ENCODE results near the gene STARD3NL.

GRCh38 chr7:38198366-38198765, 20.3 kb downstream of the STARD3NL start:
- TF ChIP-seq RCOR1 (IDR thresholded peaks at IDR 0.05; ENCODE audit: insufficient replicate concordance, low read length) (no peak), CTCF (conservative IDR thresholded peaks at IDR 0.05; ENCODE audit: low read depth, low read length) (no peak), POLR2A (IDR thresholded peaks at IDR 0.05; ENCODE audit: low read depth, low read length) (no peak), MAFK (IDR thresholded peaks at IDR 0.05; ENCODE audit: low read depth, low read length) (peak; percentile 63), CHD1 (IDR thresholded peaks at IDR 0.05; ENCODE audit: low read depth, low read length) (no peak), MXI1 (IDR thresholded peaks at IDR 0.05; ENCODE audit: borderline replicate concordance, low read depth, low read length) (no peak), CEBPB (IDR thresholded peaks at IDR 0.05; ENCODE audit: low read depth, low read length) (no peak), USF2 (IDR thresholded peaks at IDR 0.05; ENCODE audit: low read depth, low read length) (no peak), NFE2L2 (IDR thresholded peaks at IDR 0.05; ENCODE audit: low read depth, low read length) (no peak), FOS (IDR thresholded peaks at IDR 0.05; ENCODE audit: low read depth, low read length) (no peak), RAD21 (IDR thresholded peaks at IDR 0.05; ENCODE audit: low read length) (no peak), SMC3 (IDR thresholded peaks at IDR 0.05; ENCODE audit: low read depth, low read length) (no peak), RFX5 (IDR thresholded peaks at IDR 0.05; ENCODE audit: low read depth, low read length) (no peak)

All from IMR-90 (cell line).